ENCODE results near the gene TAF1B. TPM values are rescaled to one million over a fixed set of nuclear protein-coding genes. Genes with fewer than 3 reads are reported as not detected.
A peak's percentile ranks its signal among the peaks of the same experiment; 100 is the strongest.

TAF1B gene
- total RNA-seq, 1 experiment from 2014 or later, result 29.9 TPM

DNA sequence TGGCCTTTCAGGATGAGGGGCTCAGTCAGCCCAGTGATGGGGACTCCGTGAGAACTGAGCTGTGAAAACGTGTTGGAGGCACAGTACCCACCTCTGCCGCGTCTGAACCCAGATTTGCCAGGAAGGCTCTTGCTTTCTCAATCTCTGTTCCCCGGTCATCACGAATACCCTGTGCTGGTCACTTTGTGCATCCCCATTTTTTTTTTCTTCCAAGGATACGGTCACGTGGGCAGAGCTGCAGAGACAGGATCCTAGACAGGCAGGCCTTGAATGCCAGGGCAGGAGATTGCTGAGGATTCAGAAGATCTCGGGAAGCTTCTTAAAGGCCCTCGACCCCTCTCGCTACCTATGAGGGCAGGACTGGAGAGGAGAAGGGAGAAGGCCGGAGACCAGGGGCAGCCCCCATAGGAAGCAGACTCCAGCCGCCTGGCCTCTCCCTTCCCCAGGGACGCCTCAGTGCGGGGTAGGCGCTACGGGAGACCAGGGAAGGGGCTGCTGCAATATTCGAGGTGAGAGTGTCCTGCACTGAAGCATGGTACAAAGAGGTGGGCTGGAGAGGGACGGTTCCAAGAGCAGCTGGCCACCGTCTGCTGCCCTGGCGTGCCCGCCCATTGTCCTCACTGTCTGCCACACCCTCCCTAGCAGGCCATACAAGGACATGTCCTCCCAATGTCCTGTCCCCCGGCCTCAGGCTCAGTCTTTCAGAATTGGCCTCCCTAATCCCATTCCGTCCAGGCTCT lies 29.0 kb upstream of the TAF1B start:
- peaks cover 3% of the 10 kb centered on the region for H3K27me3 Mint-ChIP-seq (ENCODE audit: low read depth)
- Histone ChIP-seq H3K56ac (ENCODE audit: insufficient read length, low read depth, low read length) (no peak overlapping the region), H3K23me2 (ENCODE audit: insufficient read length, low read depth, low read length, poor library complexity, severe bottlenecking) (no peaks in the 10 kb centered on the region), H3K14ac (ENCODE audit: insufficient read depth, low read length) (0 out of 2 replicates have a peak overlapping the region, but pooled peaks have one; percentile 11), H4K20me1 (ENCODE audit: control insufficient read depth, insufficient read depth, insufficient read length) (no peaks in the 10 kb centered on the region), H2AFZ (ENCODE audit: low read length) (no peak overlapping the region), H4K91ac (ENCODE audit: insufficient read length, low read depth, low read length) (no peak overlapping the region), H3K79me2 (ENCODE audit: insufficient read depth, low read length) (no peaks in the 10 kb centered on the region), H4K5ac (ENCODE audit: insufficient read length, low read depth, low read length) (no peak overlapping the region), H3K9me3 (ENCODE audit: control insufficient read depth, low read depth, low read length) (no peaks in the 10 kb centered on the region), H3K18ac (ENCODE audit: insufficient read length, low read depth, low read length) (no peak overlapping the region), H2AK5ac (ENCODE audit: insufficient read length, low read length) (no peak overlapping the region), H3K23ac (ENCODE audit: insufficient read length, low read depth, low read length) (no peak overlapping the region), H3K27ac (ENCODE audit: insufficient read length, low read depth, low read length) (no peak overlapping the region), H4K8ac (replicated peaks; ENCODE audit: insufficient read length, low read depth, low read length) (no peak overlapping the region), H3K9ac (ENCODE audit: extremely low read depth, insufficient read length, low read length) (no peak overlapping the region), H2BK120ac (ENCODE audit: low read depth, low read length, poor library complexity, severe bottlenecking) (no peak overlapping the region), H3K4me1 (ENCODE audit: insufficient read depth, low read length) (no peaks in the 10 kb centered on the region), H3K4ac (ENCODE audit: low read depth, low read length) (no peak overlapping the region), H3K27me3 (ENCODE audit: insufficient read depth, low read length) (0 out of 2 replicates have a peak, but pooled peaks cover 2% of the 10 kb centered on the region), H3T11ph (ENCODE audit: low read length) (no peak overlapping the region), H2BK15ac (ENCODE audit: low read depth, low read length) (no peak overlapping the region), H2BK5ac (ENCODE audit: insufficient read length, low read length) (no peak overlapping the region), H2BK12ac (ENCODE audit: insufficient read length, low read depth, low read length) (no peak overlapping the region), H2BK20ac (ENCODE audit: low read depth, low read length, poor library complexity, severe bottlenecking) (no peak overlapping the region), H3K79me1 (ENCODE audit: insufficient read depth, low read depth, low read length, poor library complexity, severe bottlenecking) (no peaks in the 10 kb centered on the region), H3K4me2 (ENCODE audit: insufficient read depth, insufficient read length, low read length) (no peak overlapping the region)
- no peaks in the 10 kb centered on the region for H3K36me3 Mint-ChIP-seq (ENCODE audit: insufficient read depth in 1 of 3, low read depth in 3 of 3)
- H3K27ac Mint-ChIP-seq, result peak overlapping the region in 1 of 3 experiments; percentile 31; a peak in 1 of 7 replicates
- no CpG with 5 or more reads among the region's 24 CpGs for WGBS (ENCODE audit: extremely low coverage, insufficient read length, low lambda C conversion rate)
- TF ChIP-seq, protein P1, sequence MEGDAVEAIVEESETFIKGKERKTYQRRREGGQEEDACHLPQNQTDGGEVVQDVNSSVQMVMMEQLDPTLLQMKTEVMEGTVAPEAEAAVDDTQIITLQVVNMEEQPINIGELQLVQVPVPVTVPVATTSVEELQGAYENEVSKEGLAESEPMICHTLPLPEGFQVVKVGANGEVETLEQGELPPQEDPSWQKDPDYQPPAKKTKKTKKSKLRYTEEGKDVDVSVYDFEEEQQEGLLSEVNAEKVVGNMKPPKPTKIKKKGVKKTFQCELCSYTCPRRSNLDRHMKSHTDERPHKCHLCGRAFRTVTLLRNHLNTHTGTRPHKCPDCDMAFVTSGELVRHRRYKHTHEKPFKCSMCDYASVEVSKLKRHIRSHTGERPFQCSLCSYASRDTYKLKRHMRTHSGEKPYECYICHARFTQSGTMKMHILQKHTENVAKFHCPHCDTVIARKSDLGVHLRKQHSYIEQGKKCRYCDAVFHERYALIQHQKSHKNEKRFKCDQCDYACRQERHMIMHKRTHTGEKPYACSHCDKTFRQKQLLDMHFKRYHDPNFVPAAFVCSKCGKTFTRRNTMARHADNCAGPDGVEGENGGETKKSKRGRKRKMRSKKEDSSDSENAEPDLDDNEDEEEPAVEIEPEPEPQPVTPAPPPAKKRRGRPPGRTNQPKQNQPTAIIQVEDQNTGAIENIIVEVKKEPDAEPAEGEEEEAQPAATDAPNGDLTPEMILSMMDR (conservative IDR thresholded peaks at IDR 0.05), result peak; percentile 8; the same call in 1 of the 3 replicates
- peaks cover 0 to 2% of the 10 kb centered on the region in 2 experiments; a peak in 1 of 5 replicates for H3K9me3 Mint-ChIP-seq
- no peak for DNase-seq
- peaks cover 3 to 6% of the 10 kb centered on the region in 2 experiments for H3K4me1 Mint-ChIP-seq
- no peak overlapping the region for H3K4me3 Mint-ChIP-seq
